GM21447 (cell line): Measurements from ENCODE around the gene IL22RA2.

ENCODE experiments used
- ATAC-seq: cut with Tn5 transposase; IDR thresholded peaks from one replicate; pipeline ENCODE4 v1.9.1; 2021; ENCODE audit not compliant: unreplicated experiment

Gene IL22RA2

DNA sequence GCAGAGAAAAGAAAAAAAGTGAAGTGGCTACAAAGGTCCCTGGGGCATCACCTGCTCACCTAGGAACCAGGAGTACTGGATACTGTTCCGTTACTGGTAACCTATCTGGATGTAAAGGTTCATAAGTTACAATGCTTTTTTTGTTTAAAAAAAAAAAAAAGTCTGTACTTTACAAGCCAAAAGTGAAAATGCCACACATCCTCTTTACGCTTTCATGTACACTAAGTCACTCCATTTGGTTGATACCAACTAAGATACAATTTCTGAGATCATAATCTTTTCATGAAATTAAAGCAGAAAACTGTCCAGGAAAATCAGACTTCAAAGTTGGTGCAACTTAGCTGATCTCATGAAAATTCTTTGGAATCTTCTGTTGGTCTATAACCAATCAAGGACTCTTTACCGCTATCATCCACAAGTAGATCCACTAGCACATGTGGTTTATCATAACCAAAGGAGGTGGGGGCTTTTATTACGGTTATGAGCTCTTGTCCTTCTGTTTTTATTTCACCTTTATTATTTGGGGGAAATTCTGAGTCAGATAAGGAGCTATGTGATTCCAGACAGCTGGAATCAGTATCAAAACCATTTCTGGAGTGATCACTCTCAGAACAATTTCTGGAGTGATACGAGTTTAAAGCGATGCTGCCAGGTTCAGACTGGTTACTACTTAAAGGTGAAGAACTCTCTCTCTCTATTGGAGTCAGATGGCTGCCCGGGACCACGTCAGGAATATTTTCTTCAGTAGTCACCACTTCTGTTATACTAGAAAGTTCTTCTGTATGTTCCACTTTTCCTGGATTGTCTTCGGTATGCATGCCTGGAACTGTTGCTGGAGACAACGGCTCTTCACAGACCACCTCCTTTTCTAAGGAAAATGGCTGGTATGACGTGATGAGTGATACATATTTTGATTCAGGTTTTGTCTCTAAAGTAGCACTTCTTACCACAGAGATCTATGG is 24.5 kb upstream of the IL22RA2 start:
- ATAC-seq, result no peak

DNA sequence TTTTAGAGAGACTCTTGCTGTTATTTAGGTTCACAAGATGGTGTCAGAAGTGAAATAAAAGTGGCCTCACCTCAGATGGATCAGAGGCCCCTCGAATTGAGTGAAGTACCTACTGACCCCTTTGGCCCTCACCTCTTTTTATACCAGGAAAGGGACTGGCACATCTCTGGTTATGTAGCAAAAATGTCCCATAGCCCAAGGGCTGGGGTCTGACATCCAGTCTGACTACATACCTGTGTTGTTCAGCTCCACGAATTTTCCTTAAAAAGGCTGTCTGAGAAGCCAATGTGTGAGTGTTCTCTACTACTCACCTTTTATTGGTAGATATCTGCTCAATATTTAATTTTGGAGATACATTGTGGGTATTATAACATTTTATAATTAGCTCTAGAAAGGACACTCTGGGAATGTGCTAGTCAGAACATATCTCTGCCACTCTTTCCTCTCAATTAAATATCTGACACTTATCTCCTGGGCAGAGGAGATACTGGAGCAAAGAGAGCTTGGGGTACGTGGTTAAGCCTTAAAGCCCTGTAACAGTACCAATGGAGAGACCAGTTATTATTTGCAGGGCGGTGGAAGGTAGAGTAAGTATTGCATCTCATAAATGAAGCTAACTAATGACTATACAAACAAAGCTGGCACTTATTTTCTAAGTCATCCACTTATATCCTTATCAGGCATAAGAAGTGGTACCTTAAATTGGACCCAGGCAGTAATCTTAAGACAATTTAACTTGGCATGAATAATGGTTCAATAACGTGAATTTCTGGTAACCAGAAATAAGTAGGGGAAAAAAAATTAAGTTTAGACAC is 20.0 kb upstream of the IL22RA2 start:
- no peak for ATAC-seq

DNA sequence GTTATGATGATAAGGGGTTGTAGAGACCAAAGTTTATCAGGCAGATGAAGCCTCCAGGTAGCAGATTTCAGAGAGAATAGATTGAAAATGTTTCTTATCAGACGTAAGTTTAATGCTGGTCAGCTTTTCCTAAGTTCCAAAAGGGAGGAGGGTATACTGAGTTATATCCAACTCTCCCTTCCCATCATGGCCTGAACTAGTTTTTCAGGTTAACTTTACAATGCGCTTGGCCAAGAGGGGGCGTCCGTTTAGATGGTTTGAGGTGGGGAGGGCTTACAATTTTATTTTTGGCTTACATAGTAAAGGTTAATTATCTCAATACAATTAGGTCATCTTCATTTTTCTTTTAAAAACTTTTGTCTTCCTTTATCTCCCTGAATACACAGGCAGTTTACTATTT is 19.4 kb upstream of the IL22RA2 start:
- ATAC-seq, result no peak

GRCh38 chr6:137191670-137192069 is 18.2 kb upstream of the IL22RA2 start:
- no peak for ATAC-seq

DNA sequence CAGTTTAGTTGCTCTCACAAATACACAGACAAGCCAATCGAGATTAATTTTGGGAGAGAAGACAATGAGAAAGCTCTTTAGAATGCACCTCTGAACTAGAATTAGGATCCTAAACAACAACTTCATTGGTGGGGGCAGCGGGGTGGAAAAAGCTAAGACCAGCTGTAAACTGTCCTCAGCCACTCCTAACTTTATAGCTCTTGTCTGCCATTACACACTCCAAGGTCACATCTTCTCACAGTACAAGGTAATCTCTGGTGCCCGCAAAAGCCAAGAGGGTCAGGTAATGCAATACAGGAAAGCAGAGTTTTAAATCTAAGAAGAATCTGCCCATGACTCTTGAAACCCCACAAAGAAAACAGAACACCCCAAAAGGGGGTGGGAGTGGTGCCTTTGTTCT is 17.8 kb upstream of the IL22RA2 start:
- ATAC-seq, result no peak

DNA sequence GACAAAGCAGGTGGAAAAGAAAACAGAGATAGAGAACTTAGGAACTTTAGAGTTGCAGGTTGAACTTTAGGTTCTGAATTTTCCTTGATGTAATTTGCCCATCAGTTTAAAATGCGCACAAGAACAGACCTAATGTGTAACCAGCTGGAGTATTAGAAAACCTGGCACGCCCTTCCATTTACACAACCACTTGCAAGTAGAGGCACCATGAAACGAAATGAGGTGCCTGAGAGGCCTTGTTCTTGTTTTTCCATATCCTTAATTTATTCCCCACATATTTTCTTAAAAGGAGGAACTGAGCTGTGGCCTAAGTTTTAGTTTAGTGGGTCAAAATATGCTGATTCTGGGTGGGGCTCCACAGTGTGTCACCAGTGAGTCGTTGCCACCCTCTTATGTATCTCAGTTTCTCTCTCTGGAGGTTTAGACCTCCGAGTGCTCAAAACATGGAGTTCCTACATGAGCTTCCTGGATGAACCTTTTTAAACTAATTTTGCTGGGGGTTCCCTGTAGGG is 17.2 kb upstream of the IL22RA2 start:
- ATAC-seq, result no peak

- no peak for ATAC-seq
These were observed 15.4 kb upstream of the IL22RA2 start for GRCh38 chr6:137188855-137189254.

- ATAC-seq, result no peak
These were observed 11.8 kb upstream of the IL22RA2 start for GRCh38 chr6:137185290-137185689.

DNA sequence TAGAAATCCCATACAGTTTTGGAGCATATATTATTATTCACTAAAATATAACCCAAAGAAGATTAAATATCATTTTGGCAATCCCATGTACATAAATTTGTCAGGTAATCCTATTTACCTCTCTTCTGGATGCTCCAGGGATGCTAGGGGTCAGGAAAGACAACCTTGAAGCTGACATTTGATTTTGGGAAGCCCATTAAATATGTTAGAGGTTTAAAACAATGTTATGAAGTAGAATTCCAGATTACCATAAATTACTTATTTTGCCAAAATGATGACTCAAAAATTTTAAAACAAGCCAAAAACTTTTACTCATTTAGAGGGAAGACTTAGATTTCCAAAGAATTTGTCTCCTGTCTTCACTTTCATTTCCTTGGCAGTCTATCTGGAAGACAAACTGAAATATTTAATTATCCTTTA is 9.2 kb upstream of the IL22RA2 start:
- no peak for ATAC-seq

GRCh38 chr6:137181891-137182653 is 8.6 kb upstream of the IL22RA2 start:
- no peak for ATAC-seq

GRCh38 chr6:137177611-137178010 is 4.2 kb upstream of the IL22RA2 start:
- no peak for ATAC-seq

- ATAC-seq, result no peak
These were observed 3.3 kb upstream of the IL22RA2 start for GRCh38 chr6:137176729-137177128.

GRCh38 chr6:137175868-137176245 is 2.4 kb upstream of the IL22RA2 start:
- no peak for ATAC-seq

DNA sequence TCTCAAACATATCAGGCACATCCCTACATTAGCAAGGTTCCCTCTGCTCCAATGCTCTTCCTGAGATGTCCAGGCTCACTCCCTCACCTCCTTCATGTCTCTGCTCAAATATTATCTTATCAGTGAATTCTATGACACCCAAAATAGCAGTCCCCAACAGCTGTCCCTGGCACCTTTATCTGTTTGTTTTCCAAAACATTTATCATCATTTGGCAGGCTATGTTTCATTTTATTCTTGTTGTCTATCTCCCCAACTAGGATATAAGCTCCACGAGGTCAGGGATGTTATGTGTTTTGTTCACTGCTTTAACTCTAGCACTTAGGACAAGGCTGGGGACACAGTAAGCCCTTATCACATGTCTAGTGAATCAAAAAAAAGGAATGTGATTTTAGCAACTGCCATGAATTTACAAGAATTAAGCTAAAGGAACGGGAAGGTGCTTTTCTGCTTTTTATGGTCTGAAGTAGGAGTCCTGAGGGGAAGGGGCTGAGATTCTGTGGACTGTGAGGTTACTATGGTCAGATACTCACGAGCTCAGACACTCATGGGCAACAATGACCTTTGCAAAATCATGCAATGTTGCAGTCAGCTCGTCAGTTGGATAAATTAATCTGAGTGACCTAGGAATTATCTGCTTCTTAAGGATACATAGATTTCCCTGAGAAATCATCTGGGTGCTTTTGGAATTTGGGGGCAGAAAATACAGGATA is 1.9 kb upstream of the IL22RA2 start:
- ATAC-seq, result no peak

- no peak for ATAC-seq
These were observed 561 bp downstream of the IL22RA2 start for GRCh38 chr6:137172734-137173431.

- ATAC-seq, result peak; percentile 46
These were observed 1.4 kb downstream of the IL22RA2 start for GRCh38 chr6:137171824-137172733.

- no peak for ATAC-seq
These were observed 2.4 kb downstream of the IL22RA2 start for GRCh38 chr6:137171053-137171374.

DNA sequence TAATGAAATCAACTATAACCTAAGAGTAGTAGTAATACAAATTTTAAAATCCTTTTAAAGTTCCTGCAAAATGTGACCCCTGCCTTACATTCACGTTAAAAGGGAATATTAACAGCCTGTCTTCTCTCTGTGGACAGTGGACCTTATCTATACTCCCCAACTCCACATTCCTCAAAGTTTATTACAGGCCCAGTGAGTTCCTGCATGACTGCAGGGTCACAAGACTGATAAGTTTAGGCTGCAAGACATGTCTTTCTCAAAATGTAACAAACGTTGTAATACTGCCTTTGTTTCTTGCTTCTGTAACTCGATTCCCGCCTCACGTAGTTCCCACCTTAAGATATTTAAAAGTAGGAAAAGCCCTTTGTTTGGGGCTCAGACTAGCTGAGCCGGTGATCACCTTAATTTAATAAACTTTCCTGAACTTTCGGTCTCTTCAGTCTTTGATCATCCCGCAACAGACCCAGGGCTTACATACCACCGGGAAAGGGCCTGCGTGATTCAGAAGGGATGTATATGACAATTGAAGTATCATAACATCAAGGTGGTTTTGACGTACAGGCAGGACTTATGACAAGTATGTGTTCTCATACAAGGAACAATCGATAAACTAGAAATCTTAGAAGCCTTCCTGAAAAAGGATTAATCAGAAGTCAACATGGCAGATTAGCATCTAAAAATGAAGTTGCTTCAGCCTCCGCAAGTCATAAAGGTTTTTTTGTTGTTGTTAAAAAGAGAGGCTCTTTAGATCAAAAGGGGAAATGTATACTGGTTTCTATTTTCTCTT is 3.0 kb downstream of the IL22RA2 start:
- ATAC-seq, result no peak
